T-helper 17 cell (primary cell): ENCODE results near the gene CRACDL. TPM values are rescaled to one million over a fixed set of nuclear protein-coding genes. Genes with fewer than 3 reads are reported as not detected.

Source experiments
- ATAC-seq: fragments of 150-1000 bp; cut with Tn5 transposase; 2 replicates; pipeline ENCODE4 v1.10.0; 2021; ENCODE audit warnings: mild to moderate bottlenecking, moderate library complexity
- DNase-seq, 3 donors: peaks; one replicate each; pipeline versions ENCODE4 v3.0.0 to v3.0.0-alpha.2; 2020 to 2021
- H3K9me3 ChIP-seq: one replicate; pipeline ENCODE4 v1.7.0; 2013; ENCODE audit warnings: low read length, mild to moderate bottlenecking; ENCODE audit not compliant: control insufficient read depth, poor library complexity, severe bottlenecking
- H3K27ac Mint-ChIP-seq: one replicate; pipeline ENCODE4 v1.8.0; 2022; ENCODE audit warnings: mild to moderate bottlenecking, moderate library complexity, mixed read lengths
- H3K27me3 Mint-ChIP-seq: one replicate; pipeline ENCODE4 v1.8.0; 2022; ENCODE audit warnings: mixed read lengths
- H3K36me3 Mint-ChIP-seq: one replicate; pipeline ENCODE4 v1.8.0; 2022; ENCODE audit warnings: low read depth, mixed read lengths
- H3K4me1 Mint-ChIP-seq: one replicate; pipeline ENCODE4 v1.8.0; 2022; ENCODE audit warnings: mild to moderate bottlenecking, mixed read lengths
- H3K4me3 Mint-ChIP-seq: one replicate; pipeline ENCODE4 v1.8.0; 2022; ENCODE audit warnings: mild to moderate bottlenecking, moderate library complexity, mixed read lengths
- total RNA-seq, 4 donors: library from RNA in 2 of 4; stranded (reverse) in 2 of 4; gene quantifications; one replicate each; pipeline ENCODE4 v1.2.3 and lab custom pipeline; 2022 to 2026

CRACDL gene
- total RNA-seq, 2 donors from 2014 or later: 0.29 to 0.55 TPM

GRCh38 chr2:98869870-98870269, 66.2 kb downstream of the CRACDL start:
- Mint-ChIP-seq H3K4me3 (peak overlapping the region; percentile 84), H3K27me3 (peaks cover 4% of the 10 kb centered on the region), H3K36me3 (no peaks in the 10 kb centered on the region), H3K4me1 (peaks cover 3% of the 10 kb centered on the region), H3K27ac (no peak overlapping the region)
- DNase-seq (no peak), ATAC-seq (peak; percentile 61)
- no peaks in the 10 kb centered on the region for H3K9me3 ChIP-seq

GRCh38 chr2:98869272-98869641, 66.8 kb downstream of the CRACDL start:
- ATAC-seq: no peak

GRCh38 chr2:98868548-98869271, 67.3 kb downstream of the CRACDL start:
- ATAC-seq: no peak
- H3K27ac Mint-ChIP-seq: peak overlapping the region; percentile 27
- no peak for DNase-seq
- H3K9me3 ChIP-seq: no peaks in the 10 kb centered on the region
- peaks cover 3% of the 10 kb centered on the region for H3K4me1 Mint-ChIP-seq
- no peak overlapping the region for H3K4me3 Mint-ChIP-seq
- H3K27me3 Mint-ChIP-seq: peaks cover 4% of the 10 kb centered on the region
- H3K36me3 Mint-ChIP-seq: no peaks in the 10 kb centered on the region

More at GRCh38 chr2:98869272-98869641, 66.8 kb downstream of the CRACDL start:
- Mint-ChIP-seq H3K27ac (peak overlapping the region; percentile 27), H3K36me3 (no peaks in the 10 kb centered on the region), H3K4me3 (peak overlapping the region; percentile 84), H3K27me3 (peaks cover 4% of the 10 kb centered on the region), H3K4me1 (peaks cover 3% of the 10 kb centered on the region)
- no peak for DNase-seq
- no peaks in the 10 kb centered on the region for H3K9me3 ChIP-seq

- Mint-ChIP-seq H3K36me3 (no peaks in the 10 kb centered on the region), H3K4me3 (no peak overlapping the region), H3K4me1 (peaks cover 3% of the 10 kb centered on the region), H3K27ac (no peak overlapping the region), H3K27me3 (peaks cover 4% of the 10 kb centered on the region)
- ATAC-seq (no peak), DNase-seq (no peak)
- H3K9me3 ChIP-seq: peaks cover 3% of the 10 kb centered on the region
Observed at GRCh38 chr2:98867539-98868309, 68.3 kb downstream of the CRACDL start.

- H3K4me3 Mint-ChIP-seq: no peak overlapping the region
- ATAC-seq (no peak), DNase-seq (no peak)
- H3K9me3 ChIP-seq: peaks cover 3% of the 10 kb centered on the region
- no peak overlapping the region for H3K27ac Mint-ChIP-seq
- no peaks in the 10 kb centered on the region for H3K36me3 Mint-ChIP-seq
- peaks cover 3% of the 10 kb centered on the region for H3K4me1 Mint-ChIP-seq
- no peaks in the 10 kb centered on the region for H3K27me3 Mint-ChIP-seq
Observed at GRCh38 chr2:98866033-98866432, 70.0 kb downstream of the CRACDL start.

GRCh38 chr2:98861601-98862000, 74.4 kb downstream of the CRACDL start:
- H3K27me3 Mint-ChIP-seq: no peaks in the 10 kb centered on the region
- peaks cover 15% of the 10 kb centered on the region for H3K9me3 ChIP-seq

GRCh38 chr2:98859323-98859722, 76.7 kb downstream of the CRACDL start:
- ATAC-seq (no peak), DNase-seq (no peak)
- Mint-ChIP-seq H3K36me3 (no peaks in the 10 kb centered on the region), H3K4me1 (no peaks in the 10 kb centered on the region), H3K27me3 (no peaks in the 10 kb centered on the region), H3K4me3 (no peak overlapping the region), H3K27ac (no peak overlapping the region)
- H3K9me3 ChIP-seq: peaks cover 20% of the 10 kb centered on the region

More at GRCh38 chr2:98861601-98862000, 74.4 kb downstream of the CRACDL start:
- no peak overlapping the region for H3K27ac Mint-ChIP-seq
- ATAC-seq (no peak), DNase-seq (no peak)
- H3K4me3 Mint-ChIP-seq: no peak overlapping the region
- H3K36me3 Mint-ChIP-seq: no peaks in the 10 kb centered on the region
- no peaks in the 10 kb centered on the region for H3K4me1 Mint-ChIP-seq

GRCh38 chr2:98857001-98857400, 79.0 kb downstream of the CRACDL start:
- peaks cover 17% of the 10 kb centered on the region for H3K9me3 ChIP-seq
- no peak overlapping the region for H3K4me3 Mint-ChIP-seq
- DNase-seq (no peak), ATAC-seq (no peak)
- peaks cover 12% of the 10 kb centered on the region for H3K27me3 Mint-ChIP-seq
- H3K27ac Mint-ChIP-seq: no peak overlapping the region
- H3K4me1 Mint-ChIP-seq: no peaks in the 10 kb centered on the region
- peaks cover 2% of the 10 kb centered on the region for H3K36me3 Mint-ChIP-seq

GRCh38 chr2:98854682-98855081, 81.3 kb downstream of the CRACDL start:
- H3K4me3 Mint-ChIP-seq: no peak overlapping the region
- peaks cover 14% of the 10 kb centered on the region for H3K9me3 ChIP-seq
- H3K27me3 Mint-ChIP-seq: peaks cover 31% of the 10 kb centered on the region
- no peak overlapping the region for H3K27ac Mint-ChIP-seq
- ATAC-seq (no peak), DNase-seq (no peak)
- no peaks in the 10 kb centered on the region for H3K4me1 Mint-ChIP-seq
- peaks cover 2% of the 10 kb centered on the region for H3K36me3 Mint-ChIP-seq

GRCh38 chr2:98852932-98853331, 83.1 kb downstream of the CRACDL start:
- Mint-ChIP-seq H3K4me3 (no peak overlapping the region), H3K27me3 (peaks cover 45% of the 10 kb centered on the region), H3K4me1 (no peaks in the 10 kb centered on the region), H3K27ac (no peak overlapping the region), H3K36me3 (peaks cover 2% of the 10 kb centered on the region)
- no peak for ATAC-seq
- no peak for DNase-seq
- peaks cover 9% of the 10 kb centered on the region for H3K9me3 ChIP-seq

GRCh38 chr2:98850074-98850473, 86.0 kb downstream of the CRACDL start:
- DNase-seq: no peak
- Mint-ChIP-seq H3K36me3 (peaks cover 2% of the 10 kb centered on the region), H3K27me3 (peaks cover 52% of the 10 kb centered on the region), H3K4me3 (no peak overlapping the region), H3K27ac (no peak overlapping the region), H3K4me1 (no peaks in the 10 kb centered on the region)
- no peaks in the 10 kb centered on the region for H3K9me3 ChIP-seq
- no peak for ATAC-seq

- ATAC-seq: no peak
- peaks cover 2% of the 10 kb centered on the region for H3K36me3 Mint-ChIP-seq
- DNase-seq: no peak
- H3K4me3 Mint-ChIP-seq: no peak overlapping the region
- no peaks in the 10 kb centered on the region for H3K9me3 ChIP-seq
- no peak overlapping the region for H3K27ac Mint-ChIP-seq
- H3K4me1 Mint-ChIP-seq: no peaks in the 10 kb centered on the region
- peaks cover 57% of the 10 kb centered on the region for H3K27me3 Mint-ChIP-seq
Observed at GRCh38 chr2:98849113-98849512, 86.9 kb downstream of the CRACDL start.

- DNase-seq (no peak), ATAC-seq (no peak)
- Mint-ChIP-seq H3K36me3 (no peaks in the 10 kb centered on the region), H3K27me3 (peaks cover 57% of the 10 kb centered on the region), H3K27ac (no peak overlapping the region), H3K4me1 (no peaks in the 10 kb centered on the region), H3K4me3 (no peak overlapping the region)
- H3K9me3 ChIP-seq: no peaks in the 10 kb centered on the region
Observed at GRCh38 chr2:98847853-98848252, 88.2 kb downstream of the CRACDL start.
